HG03039 (cell line): Measurements from ENCODE around the gene PRPSAP1.

Experiments
- ATAC-seq: cut with Tn5 transposase; IDR thresholded peaks from one replicate; pipeline ENCODE4 v1.9.1; 2021; ENCODE audit warnings: mild to moderate bottlenecking, moderate library complexity; ENCODE audit not compliant: unreplicated experiment

The PRPSAP1 gene

GRCh38 chr17:76383546-76384221, 30.0 kb upstream of the PRPSAP1 start:
- ATAC-seq, result peak; percentile 12

- no peak for ATAC-seq
Measured at GRCh38 chr17:76382803-76383545, 29.3 kb upstream of the PRPSAP1 start.

GRCh38 chr17:76382351-76382802, 28.7 kb upstream of the PRPSAP1 start:
- ATAC-seq, result no peak

GRCh38 chr17:76381633-76382350, 28.1 kb upstream of the PRPSAP1 start:
- no peak for ATAC-seq

GRCh38 chr17:76379646-76380376, 26.1 kb upstream of the PRPSAP1 start:
- ATAC-seq, result no peak

- no peak for ATAC-seq
Measured at GRCh38 chr17:76379275-76379641, 25.5 kb upstream of the PRPSAP1 start.

GRCh38 chr17:76378548-76379274, 25.0 kb upstream of the PRPSAP1 start:
- no peak for ATAC-seq

- no peak for ATAC-seq
Measured at GRCh38 chr17:76376318-76377133, 22.8 kb upstream of the PRPSAP1 start.

GRCh38 chr17:76371656-76372628, 18.2 kb upstream of the PRPSAP1 start:
- ATAC-seq, result no peak

- ATAC-seq, result no peak
Measured at GRCh38 chr17:76370261-76370993, 16.7 kb upstream of the PRPSAP1 start.

GRCh38 chr17:76369804-76370203, 16.1 kb upstream of the PRPSAP1 start:
- no peak for ATAC-seq

GRCh38 chr17:76369379-76369778, 15.7 kb upstream of the PRPSAP1 start:
- ATAC-seq, result no peak

GRCh38 chr17:76368545-76368944, 14.8 kb upstream of the PRPSAP1 start:
- no peak for ATAC-seq

GRCh38 chr17:76367642-76368041, 13.9 kb upstream of the PRPSAP1 start:
- ATAC-seq, result no peak

- no peak for ATAC-seq
Measured at GRCh38 chr17:76366247-76366646, 12.5 kb upstream of the PRPSAP1 start.

GRCh38 chr17:76365256-76365903, 11.7 kb upstream of the PRPSAP1 start:
- ATAC-seq, result no peak

GRCh38 chr17:76363107-76363842, 9.6 kb upstream of the PRPSAP1 start:
- ATAC-seq, result no peak
